Activated T-helper 17 cell treated with anti-CD3 and anti-CD28 coated beads, Interleukin-2, amount 50 U/mL, for 72 hours (primary cell): ENCODE measurements around the gene SPCS3. TPM values are rescaled to one million over a fixed set of nuclear protein-coding genes. Genes with fewer than 3 reads are reported as not detected.

Experiments used
- total RNA-seq, 2 donors: library from RNA; stranded (reverse); gene quantifications; one replicate each; pipeline ENCODE4 v1.2.3, GENCODE V29; 2022

The SPCS3 gene
- total RNA-seq, 2 donors from 2014 or later: 105 to 153 TPM

Other genes with a start within 250 kb of the SPCS3 start
- gene SPATA4, start 124.4 kb upstream of the SPCS3 start, total RNA-seq: not detected
- gene ASB5, start 50.7 kb upstream of the SPCS3 start, total RNA-seq: not detected